ENCODE measurements around the gene ZNF710. TPM values are rescaled to one million over a fixed set of nuclear protein-coding genes. Genes with fewer than 3 reads are reported as not detected.

Gene ZNF710
- polyA plus RNA-seq, 1 donor from 2014 or later: 10.2 TPM

DNA sequence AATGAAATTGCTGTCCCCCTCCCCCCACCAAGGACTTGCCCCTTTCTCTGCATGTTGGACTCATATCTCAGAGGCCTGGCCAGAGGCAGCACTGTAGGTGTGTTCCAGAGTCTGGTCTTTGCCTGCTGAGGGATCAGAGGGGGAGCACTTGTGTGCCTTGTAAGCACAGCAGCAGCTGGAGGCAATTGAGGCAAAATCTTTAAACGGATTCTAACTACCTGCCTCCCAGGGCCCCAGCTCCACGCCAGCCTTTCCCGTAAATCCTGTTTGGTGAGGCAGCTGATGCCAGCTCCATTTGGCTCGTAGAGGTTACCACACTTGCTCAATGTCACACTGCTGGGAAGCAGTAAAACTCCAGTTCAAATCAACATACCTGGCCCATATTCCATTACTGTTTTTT lies 103.4 kb downstream of the ZNF710 start:
- TF ChIP-seq MXI1 (conservative IDR thresholded peaks at IDR 0.05; ENCODE audit: poor library complexity, severe bottlenecking) (no peak), TAF1 (IDR thresholded peaks at IDR 0.05; ENCODE audit: low read depth) (no peak), SMC3 (conservative IDR thresholded peaks at IDR 0.05; ENCODE audit: poor library complexity) (no peak), EZH2 (IDR thresholded peaks at IDR 0.05; ENCODE audit: borderline replicate concordance, insufficient read depth, low read length, poor library complexity, severe bottlenecking) (no peak), POLR2AphosphoS5 (IDR thresholded peaks at IDR 0.05) (no peak), RAD21 (conservative IDR thresholded peaks at IDR 0.05) (no peak), EP300 (conservative IDR thresholded peaks at IDR 0.05; ENCODE audit: poor library complexity, severe bottlenecking) (no peak)
- TF ChIP-seq, protein P1, sequence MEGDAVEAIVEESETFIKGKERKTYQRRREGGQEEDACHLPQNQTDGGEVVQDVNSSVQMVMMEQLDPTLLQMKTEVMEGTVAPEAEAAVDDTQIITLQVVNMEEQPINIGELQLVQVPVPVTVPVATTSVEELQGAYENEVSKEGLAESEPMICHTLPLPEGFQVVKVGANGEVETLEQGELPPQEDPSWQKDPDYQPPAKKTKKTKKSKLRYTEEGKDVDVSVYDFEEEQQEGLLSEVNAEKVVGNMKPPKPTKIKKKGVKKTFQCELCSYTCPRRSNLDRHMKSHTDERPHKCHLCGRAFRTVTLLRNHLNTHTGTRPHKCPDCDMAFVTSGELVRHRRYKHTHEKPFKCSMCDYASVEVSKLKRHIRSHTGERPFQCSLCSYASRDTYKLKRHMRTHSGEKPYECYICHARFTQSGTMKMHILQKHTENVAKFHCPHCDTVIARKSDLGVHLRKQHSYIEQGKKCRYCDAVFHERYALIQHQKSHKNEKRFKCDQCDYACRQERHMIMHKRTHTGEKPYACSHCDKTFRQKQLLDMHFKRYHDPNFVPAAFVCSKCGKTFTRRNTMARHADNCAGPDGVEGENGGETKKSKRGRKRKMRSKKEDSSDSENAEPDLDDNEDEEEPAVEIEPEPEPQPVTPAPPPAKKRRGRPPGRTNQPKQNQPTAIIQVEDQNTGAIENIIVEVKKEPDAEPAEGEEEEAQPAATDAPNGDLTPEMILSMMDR (IDR thresholded peaks at IDR 0.05; ENCODE audit: poor library complexity, severe bottlenecking): no peak
- TF ChIP-seq, protein P2, sequence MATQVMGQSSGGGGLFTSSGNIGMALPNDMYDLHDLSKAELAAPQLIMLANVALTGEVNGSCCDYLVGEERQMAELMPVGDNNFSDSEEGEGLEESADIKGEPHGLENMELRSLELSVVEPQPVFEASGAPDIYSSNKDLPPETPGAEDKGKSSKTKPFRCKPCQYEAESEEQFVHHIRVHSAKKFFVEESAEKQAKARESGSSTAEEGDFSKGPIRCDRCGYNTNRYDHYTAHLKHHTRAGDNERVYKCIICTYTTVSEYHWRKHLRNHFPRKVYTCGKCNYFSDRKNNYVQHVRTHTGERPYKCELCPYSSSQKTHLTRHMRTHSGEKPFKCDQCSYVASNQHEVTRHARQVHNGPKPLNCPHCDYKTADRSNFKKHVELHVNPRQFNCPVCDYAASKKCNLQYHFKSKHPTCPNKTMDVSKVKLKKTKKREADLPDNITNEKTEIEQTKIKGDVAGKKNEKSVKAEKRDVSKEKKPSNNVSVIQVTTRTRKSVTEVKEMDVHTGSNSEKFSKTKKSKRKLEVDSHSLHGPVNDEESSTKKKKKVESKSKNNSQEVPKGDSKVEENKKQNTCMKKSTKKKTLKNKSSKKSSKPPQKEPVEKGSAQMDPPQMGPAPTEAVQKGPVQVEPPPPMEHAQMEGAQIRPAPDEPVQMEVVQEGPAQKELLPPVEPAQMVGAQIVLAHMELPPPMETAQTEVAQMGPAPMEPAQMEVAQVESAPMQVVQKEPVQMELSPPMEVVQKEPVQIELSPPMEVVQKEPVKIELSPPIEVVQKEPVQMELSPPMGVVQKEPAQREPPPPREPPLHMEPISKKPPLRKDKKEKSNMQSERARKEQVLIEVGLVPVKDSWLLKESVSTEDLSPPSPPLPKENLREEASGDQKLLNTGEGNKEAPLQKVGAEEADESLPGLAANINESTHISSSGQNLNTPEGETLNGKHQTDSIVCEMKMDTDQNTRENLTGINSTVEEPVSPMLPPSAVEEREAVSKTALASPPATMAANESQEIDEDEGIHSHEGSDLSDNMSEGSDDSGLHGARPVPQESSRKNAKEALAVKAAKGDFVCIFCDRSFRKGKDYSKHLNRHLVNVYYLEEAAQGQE (IDR thresholded peaks at IDR 0.05; ENCODE audit: borderline replicate concordance): no peak
- no peaks in the 10 kb centered on the region for H3K36me3 ChIP-seq (ENCODE audit: insufficient read depth, low read length)
- no peaks in the 10 kb centered on the region for H4K20me1 ChIP-seq (ENCODE audit: insufficient read depth)
- H3K79me2 ChIP-seq (replicated peaks; ENCODE audit: insufficient read depth, low read length): peaks cover 25% of the 10 kb centered on the region
- no peak overlapping the region for H3K4me3 ChIP-seq (ENCODE audit: low read length)
- no peak overlapping the region for H3K27ac ChIP-seq (ENCODE audit: low read length)
- H3K9ac ChIP-seq (ENCODE audit: low read length): no peak overlapping the region
- no peaks in the 10 kb centered on the region for H3F3A ChIP-seq (ENCODE audit: insufficient read depth, low read length, poor library complexity, severe bottlenecking)
- H3K9me2 ChIP-seq (ENCODE audit: insufficient read depth, low read length): no peaks in the 10 kb centered on the region
- no peak overlapping the region for H2AFZ ChIP-seq (ENCODE audit: low read depth, low read length)
- H3K27me3 ChIP-seq (ENCODE audit: insufficient read depth, low read depth, low read length): no peaks in the 10 kb centered on the region
- H3K4me2 ChIP-seq (ENCODE audit: low read length): no peak overlapping the region
- H3K9me3 ChIP-seq (ENCODE audit: low read length): no peaks in the 10 kb centered on the region

DNA sequence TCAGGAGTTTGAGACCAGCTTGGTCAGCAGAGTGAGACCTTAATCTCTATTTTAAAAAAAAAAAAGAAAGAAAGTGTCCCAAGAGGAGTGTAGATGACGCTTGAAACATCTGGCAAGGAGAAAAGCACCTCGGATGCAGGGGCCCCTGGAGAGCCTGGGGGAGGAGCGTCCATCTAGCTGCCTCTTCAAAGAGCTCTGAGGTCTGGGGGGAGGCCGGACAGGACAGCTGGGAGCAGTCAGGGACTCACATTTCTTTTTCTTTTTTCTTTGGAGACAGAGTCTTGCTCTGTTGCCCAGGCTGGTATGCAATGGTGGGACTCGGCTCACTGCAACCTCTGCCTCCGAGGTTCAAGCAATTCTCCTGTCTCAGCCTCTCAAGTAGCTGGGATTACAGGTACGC lies 104.4 kb downstream of the ZNF710 start:
- no peak overlapping the region for H3K4me2 ChIP-seq (ENCODE audit: low read length)
- H3K9me3 ChIP-seq (ENCODE audit: low read length): no peaks in the 10 kb centered on the region
- no peaks in the 10 kb centered on the region for H3K9me2 ChIP-seq (ENCODE audit: insufficient read depth, low read length)
- no peaks in the 10 kb centered on the region for H3K27me3 ChIP-seq (ENCODE audit: insufficient read depth, low read depth, low read length)
- no peak overlapping the region for H3K9ac ChIP-seq (ENCODE audit: low read length)
- no peaks in the 10 kb centered on the region for H3K36me3 ChIP-seq (ENCODE audit: insufficient read depth, low read length)
- TF ChIP-seq, protein P1 (IDR thresholded peaks at IDR 0.05; ENCODE audit: poor library complexity, severe bottlenecking): no peak
- no peak for TF ChIP-seq RAD21 (conservative IDR thresholded peaks at IDR 0.05)
- no peak for TF ChIP-seq EZH2 (IDR thresholded peaks at IDR 0.05; ENCODE audit: borderline replicate concordance, insufficient read depth, low read length, poor library complexity, severe bottlenecking)
- no peak for TF ChIP-seq SMC3 (conservative IDR thresholded peaks at IDR 0.05; ENCODE audit: poor library complexity)
- no peak for TF ChIP-seq POLR2AphosphoS5 (IDR thresholded peaks at IDR 0.05)
- no peak for TF ChIP-seq EP300 (conservative IDR thresholded peaks at IDR 0.05; ENCODE audit: poor library complexity, severe bottlenecking)
- TF ChIP-seq TAF1 (IDR thresholded peaks at IDR 0.05; ENCODE audit: low read depth): no peak
- no peak for TF ChIP-seq MXI1 (conservative IDR thresholded peaks at IDR 0.05; ENCODE audit: poor library complexity, severe bottlenecking)
- no peaks in the 10 kb centered on the region for H4K20me1 ChIP-seq (ENCODE audit: insufficient read depth)
- H3K79me2 ChIP-seq (replicated peaks; ENCODE audit: insufficient read depth, low read length): peaks cover 15% of the 10 kb centered on the region
- H3K27ac ChIP-seq (ENCODE audit: low read length): no peak overlapping the region
- H3F3A ChIP-seq (ENCODE audit: insufficient read depth, low read length, poor library complexity, severe bottlenecking): no peaks in the 10 kb centered on the region
- H2AFZ ChIP-seq (ENCODE audit: low read depth, low read length): no peak overlapping the region
- no peak overlapping the region for H3K4me3 ChIP-seq (ENCODE audit: low read length)

Data from neural cell (in vitro differentiated cells).